Endothelial cell (in vitro differentiated cells): Measurements from ENCODE around the gene P2RY13. TPM values are rescaled to one million over a fixed set of nuclear protein-coding genes. Genes with fewer than 3 reads are reported as not detected.

Experiments used
- DNase-seq: peaks from one replicate; pipeline ENCODE4 v3.0.0; 2021; ENCODE audit warnings: low spot score
- H3K27ac Mint-ChIP-seq: one replicate; pipeline ENCODE4 v1.8.0; 2021; ENCODE audit warnings: mixed read lengths, inconsistent platforms; ENCODE audit not compliant: unreplicated experiment
- H3K27me3 Mint-ChIP-seq: one replicate; pipeline ENCODE4 v1.8.0; 2021; ENCODE audit warnings: mild to moderate bottlenecking, moderate library complexity, mixed read lengths, inconsistent platforms; ENCODE audit not compliant: unreplicated experiment
- H3K36me3 Mint-ChIP-seq: one replicate; pipeline ENCODE4 v1.8.0; 2021; ENCODE audit warnings: mild to moderate bottlenecking, low read depth, mixed read lengths, inconsistent platforms; ENCODE audit not compliant: unreplicated experiment
- H3K4me1 Mint-ChIP-seq: one replicate; pipeline ENCODE4 v1.8.0; 2021; ENCODE audit warnings: mild to moderate bottlenecking, mixed read lengths, inconsistent platforms; ENCODE audit not compliant: unreplicated experiment
- H3K4me3 Mint-ChIP-seq: one replicate; pipeline ENCODE4 v1.8.0; 2021; ENCODE audit warnings: mild to moderate bottlenecking, mixed read lengths, inconsistent platforms; ENCODE audit not compliant: unreplicated experiment
- H3K9me3 Mint-ChIP-seq: one replicate; pipeline ENCODE4 v1.8.0; 2021; ENCODE audit warnings: mixed read lengths, inconsistent platforms; ENCODE audit not compliant: unreplicated experiment
- CTCF ChIP-seq: fragments of 200-600 bp; sonication (generic); IDR thresholded peaks from one replicate; pipeline ENCODE4 v1.5.0; 2021; ENCODE audit warnings: antibody characterized with exemption; ENCODE audit not compliant: unreplicated experiment
- total RNA-seq: library from RNA; stranded (reverse); fragmentation: NEBNext Ultra II Directional; extraction: Animal tissue kit (Norgen Biotek cat#: 25700); gene quantifications from one replicate; pipeline ENCODE4 v1.2.1, GENCODE V29; 2021; ENCODE audit not compliant: unreplicated experiment

P2RY13 gene
- total RNA-seq, 1 donor from 2014 or later: not detected

GRCh38 chr3:151285940-151286339 is 43.4 kb downstream of the P2RY13 start:
- Mint-ChIP-seq H3K4me3 (no peak overlapping the region), H3K36me3 (no peaks in the 10 kb centered on the region), H3K27ac (no peak overlapping the region), H3K27me3 (no peaks in the 10 kb centered on the region), H3K4me1 (no peaks in the 10 kb centered on the region), H3K9me3 (no peaks in the 10 kb centered on the region)
- TF ChIP-seq CTCF: no peak
- DNase-seq: no peak

- no peaks in the 10 kb centered on the region for H3K4me1 Mint-ChIP-seq
These were observed 45.4 kb downstream of the P2RY13 start for GRCh38 chr3:151283907-151284461.

GRCh38 chr3:151283387-151283786 is 46.0 kb downstream of the P2RY13 start:
- H3K27ac Mint-ChIP-seq: no peak overlapping the region
- no peaks in the 10 kb centered on the region for H3K9me3 Mint-ChIP-seq
- H3K27me3 Mint-ChIP-seq: peaks cover 3% of the 10 kb centered on the region

More at GRCh38 chr3:151283907-151284461, 45.4 kb downstream of the P2RY13 start:
- Mint-ChIP-seq H3K27me3 (peaks cover 3% of the 10 kb centered on the region), H3K4me3 (no peak overlapping the region), H3K9me3 (no peaks in the 10 kb centered on the region), H3K36me3 (no peaks in the 10 kb centered on the region), H3K27ac (no peak overlapping the region)
- TF ChIP-seq CTCF: no peak
- no peak for DNase-seq

GRCh38 chr3:151282921-151283320 is 46.4 kb downstream of the P2RY13 start:
- Mint-ChIP-seq H3K9me3 (no peaks in the 10 kb centered on the region), H3K4me3 (no peak overlapping the region), H3K27ac (no peak overlapping the region), H3K4me1 (peaks cover 9% of the 10 kb centered on the region), H3K27me3 (peaks cover 3% of the 10 kb centered on the region), H3K36me3 (no peaks in the 10 kb centered on the region)
- DNase-seq: no peak
- peak; percentile 89 for TF ChIP-seq CTCF

More at GRCh38 chr3:151283387-151283786, 46.0 kb downstream of the P2RY13 start:
- H3K4me3 Mint-ChIP-seq: no peak overlapping the region
- no peaks in the 10 kb centered on the region for H3K36me3 Mint-ChIP-seq
- TF ChIP-seq CTCF: no peak
- DNase-seq: no peak
- peaks cover 6% of the 10 kb centered on the region for H3K4me1 Mint-ChIP-seq

- Mint-ChIP-seq H3K4me3 (no peak overlapping the region), H3K36me3 (no peaks in the 10 kb centered on the region), H3K27ac (no peak overlapping the region), H3K9me3 (no peaks in the 10 kb centered on the region), H3K27me3 (peaks cover 3% of the 10 kb centered on the region), H3K4me1 (peaks cover 12% of the 10 kb centered on the region)
- TF ChIP-seq CTCF: no peak
- no peak for DNase-seq
These were observed 47.6 kb downstream of the P2RY13 start for GRCh38 chr3:151281671-151282324.
